IgD-negative memory B cell (primary cell): Measurements from ENCODE around the gene CUL4A. TPM values are rescaled to one million over a fixed set of nuclear protein-coding genes. Genes with fewer than 3 reads are reported as not detected.

ENCODE experiments used
- H3K27ac Mint-ChIP-seq, 3 donors: one replicate each; pipeline ENCODE4 v1.8.0; 2020 to 2022; ENCODE audit warnings: mild to moderate bottlenecking in 3 of 3, mixed read lengths in 3 of 3, moderate library complexity in 1 of 3
- H3K27me3 Mint-ChIP-seq: one replicate; pipeline ENCODE4 v1.8.0; 2021; ENCODE audit warnings: mixed read lengths
- H3K36me3 Mint-ChIP-seq: one replicate; pipeline ENCODE4 v1.8.0; 2020; ENCODE audit warnings: mild to moderate bottlenecking, mixed read lengths
- H3K4me1 Mint-ChIP-seq, 3 donors: one replicate each; pipeline ENCODE4 v1.8.0; 2020 to 2022; ENCODE audit warnings: mixed read lengths in 3 of 3, mild to moderate bottlenecking in 1 of 3
- H3K4me3 Mint-ChIP-seq, 4 donors: one replicate each; pipeline ENCODE4 v1.8.0; 2020 to 2022; ENCODE audit warnings: mild to moderate bottlenecking in 4 of 4, mixed read lengths in 4 of 4, moderate library complexity in 3 of 4
- H3K9me3 Mint-ChIP-seq, 3 donors: one replicate each; pipeline ENCODE4 v1.8.0; 2020 to 2021; ENCODE audit warnings: mixed read lengths in 3 of 3, mild to moderate bottlenecking in 1 of 3
- polyA plus RNA-seq: library from polyadenylated mRNA; unstranded; fragments of 300-500 nt; fragmentation: Illumina TruSeq; gene quantifications from one replicate; pipeline ENCODE4 v1.2.3, GENCODE V29; 2021

Gene CUL4A
- polyA plus RNA-seq, 1 donor from 2014 or later, result 42.6 TPM

DNA sequence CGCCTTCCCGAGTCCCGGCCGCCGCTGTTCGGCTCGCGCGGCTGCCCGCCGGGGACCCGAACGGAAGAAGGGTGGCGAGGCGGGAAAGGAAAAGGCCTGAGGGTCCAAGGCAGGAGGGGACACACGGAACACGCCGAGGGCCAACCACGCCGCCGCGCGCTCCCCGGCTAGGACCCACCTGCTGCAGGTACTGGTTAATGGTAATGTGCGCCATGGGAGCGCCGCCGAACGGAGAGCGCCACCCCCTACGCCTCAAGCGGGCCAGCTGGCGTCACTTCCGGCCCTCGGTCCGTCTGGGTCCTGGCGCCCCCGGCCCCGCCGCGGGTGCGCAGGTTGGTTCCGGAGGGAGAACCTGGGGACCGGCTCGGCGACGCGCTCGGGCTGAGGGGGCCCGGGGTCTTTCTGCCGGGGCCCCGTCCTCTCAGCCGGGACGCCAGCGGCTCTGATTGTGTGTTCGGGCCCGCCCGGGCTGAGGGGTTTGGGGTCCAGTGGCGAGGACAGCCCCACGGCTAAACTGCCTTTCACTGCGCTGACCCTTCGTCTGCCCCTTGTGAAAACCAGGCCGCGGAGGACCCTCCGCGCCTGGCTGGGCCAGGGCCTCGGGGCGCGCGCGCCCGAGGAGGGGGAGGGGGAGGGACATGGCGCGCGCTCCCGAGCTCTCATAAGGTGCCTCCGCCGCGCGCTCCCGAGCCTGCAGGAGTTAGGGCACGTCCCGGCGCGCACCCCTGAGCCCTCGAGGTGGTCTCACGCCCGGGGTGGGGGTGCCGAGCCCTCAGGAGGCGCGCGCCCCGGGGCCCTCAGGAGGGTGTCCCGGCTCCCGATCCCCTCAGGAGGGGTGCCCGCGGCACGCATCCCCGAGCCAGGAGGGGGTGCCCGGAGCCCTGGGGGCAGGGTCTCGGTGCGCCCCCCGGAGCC is 735 bp upstream of the CUL4A start, which contains the start of gene PCID2:
PCID2 (minus strand) TSS at position 249 of the 915 bp plus-strand sequence; CDS start at position 214, 35 bp downstream.
- Mint-ChIP-seq H3K4me3 (peak within 1 kb of the TSS; percentile 90 to 96 (median 92)), H3K9me3 (no peaks in the 10 kb centered on the region), H3K4me1 (peaks cover 41 to 56% (median 46%) of the 10 kb centered on the region in 3 donors), H3K36me3 (no peaks in the 10 kb centered on the region), H3K27ac (peak within 1 kb of the TSS; percentile 89 to 95 (median 90)), H3K27me3 (no peaks in the 10 kb centered on the region)

DNA sequence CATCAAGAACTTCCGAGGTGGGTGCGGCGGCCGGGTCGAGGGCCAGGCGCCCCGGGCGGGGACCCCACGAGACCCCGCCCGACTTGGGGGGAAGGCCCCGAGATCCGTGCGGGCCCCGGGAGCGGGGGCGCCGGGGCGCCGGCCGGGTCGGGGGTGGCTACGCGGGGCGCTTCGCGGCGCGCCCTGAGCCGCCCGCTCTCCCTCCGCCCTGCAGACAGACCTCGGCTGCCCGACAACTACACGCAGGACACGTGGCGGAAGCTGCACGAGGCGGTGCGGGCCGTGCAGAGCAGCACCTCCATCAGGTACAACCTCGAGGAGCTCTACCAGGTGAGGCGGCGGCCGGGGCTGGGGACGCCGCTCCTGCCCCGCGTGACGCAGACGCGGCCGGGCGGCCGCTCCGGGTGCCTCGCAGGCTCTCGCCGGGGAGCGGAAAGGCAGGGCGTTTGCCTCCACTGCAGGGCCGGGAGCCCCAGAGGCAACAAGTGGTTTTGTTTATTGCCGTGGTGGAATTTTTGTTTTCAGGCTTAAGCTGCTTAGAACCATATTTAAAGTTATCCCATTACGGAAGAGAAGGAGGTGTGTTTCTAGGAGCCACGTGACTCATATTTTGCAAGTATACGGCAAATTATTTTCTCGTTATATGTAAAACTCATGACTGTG is 477 bp downstream of the CUL4A start:
- no peaks in the 10 kb centered on the region for H3K9me3 Mint-ChIP-seq

DNA sequence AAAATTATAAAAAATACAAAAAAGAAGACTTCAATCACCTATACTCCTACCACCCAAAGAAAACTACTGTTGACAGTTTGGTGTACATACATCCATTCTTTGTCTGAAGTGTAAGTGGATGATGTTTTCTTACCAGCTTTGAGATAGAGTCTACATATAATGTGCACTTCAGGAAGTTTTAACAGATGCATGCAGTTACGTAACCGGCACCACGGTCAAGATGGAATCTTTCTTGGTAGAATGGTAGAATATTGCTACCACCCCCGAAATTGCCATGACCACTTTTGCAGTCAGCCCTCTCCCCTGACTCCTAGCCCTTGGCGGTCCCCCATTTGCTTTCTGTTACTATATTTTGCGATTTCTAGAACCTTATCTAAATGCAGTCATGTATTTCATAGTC is 1.4 kb downstream of the CUL4A start:
- Mint-ChIP-seq H3K4me3 (peak overlapping the region; percentile 43 to 90 (median 74)), H3K27ac (peak overlapping the region in 2 of 3 donors; percentile 53 to 92), H3K4me1 (peaks cover 42 to 47% (median 43%) of the 10 kb centered on the region in 3 donors), H3K9me3 (no peaks in the 10 kb centered on the region), H3K36me3 (no peaks in the 10 kb centered on the region), H3K27me3 (no peaks in the 10 kb centered on the region)

More for the DNA sequence above, 477 bp downstream of the CUL4A start:
- no peaks in the 10 kb centered on the region for H3K27me3 Mint-ChIP-seq
- H3K27ac Mint-ChIP-seq, result peak overlapping the region; percentile 59 to 92 (median 81)
- no peaks in the 10 kb centered on the region for H3K36me3 Mint-ChIP-seq
- H3K4me1 Mint-ChIP-seq, result peaks cover 46 to 56% (median 51%) of the 10 kb centered on the region in 3 donors
- peak overlapping the region; percentile 82 to 91 (median 88) for H3K4me3 Mint-ChIP-seq

DNA sequence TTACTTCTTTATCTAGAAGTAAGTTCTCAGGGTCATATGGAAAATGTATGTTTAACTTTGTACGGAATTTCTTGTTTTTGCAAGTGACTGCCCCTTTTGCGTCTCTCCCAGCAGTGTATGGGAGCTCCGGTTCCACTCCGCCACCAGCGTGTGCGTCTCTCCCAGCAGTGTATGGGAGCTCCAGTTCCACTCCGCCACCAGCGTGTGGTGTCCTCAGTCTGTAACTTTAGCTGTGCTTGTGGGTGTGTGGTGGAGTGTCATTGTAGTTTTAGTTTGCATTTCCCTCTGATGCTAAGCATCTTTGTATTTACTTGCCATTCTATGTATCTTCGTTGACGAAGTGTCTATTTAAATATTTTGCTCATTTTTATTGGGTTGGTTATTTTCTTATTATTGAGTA is 2.4 kb downstream of the CUL4A start:
- Mint-ChIP-seq H3K27ac (peak overlapping the region in 2 of 3 donors; percentile 61 to 71), H3K36me3 (no peaks in the 10 kb centered on the region), H3K4me3 (peak overlapping the region; percentile 21 to 86 (median 74)), H3K9me3 (no peaks in the 10 kb centered on the region), H3K4me1 (peaks cover 34 to 37% (median 35%) of the 10 kb centered on the region in 3 donors), H3K27me3 (no peaks in the 10 kb centered on the region)

DNA sequence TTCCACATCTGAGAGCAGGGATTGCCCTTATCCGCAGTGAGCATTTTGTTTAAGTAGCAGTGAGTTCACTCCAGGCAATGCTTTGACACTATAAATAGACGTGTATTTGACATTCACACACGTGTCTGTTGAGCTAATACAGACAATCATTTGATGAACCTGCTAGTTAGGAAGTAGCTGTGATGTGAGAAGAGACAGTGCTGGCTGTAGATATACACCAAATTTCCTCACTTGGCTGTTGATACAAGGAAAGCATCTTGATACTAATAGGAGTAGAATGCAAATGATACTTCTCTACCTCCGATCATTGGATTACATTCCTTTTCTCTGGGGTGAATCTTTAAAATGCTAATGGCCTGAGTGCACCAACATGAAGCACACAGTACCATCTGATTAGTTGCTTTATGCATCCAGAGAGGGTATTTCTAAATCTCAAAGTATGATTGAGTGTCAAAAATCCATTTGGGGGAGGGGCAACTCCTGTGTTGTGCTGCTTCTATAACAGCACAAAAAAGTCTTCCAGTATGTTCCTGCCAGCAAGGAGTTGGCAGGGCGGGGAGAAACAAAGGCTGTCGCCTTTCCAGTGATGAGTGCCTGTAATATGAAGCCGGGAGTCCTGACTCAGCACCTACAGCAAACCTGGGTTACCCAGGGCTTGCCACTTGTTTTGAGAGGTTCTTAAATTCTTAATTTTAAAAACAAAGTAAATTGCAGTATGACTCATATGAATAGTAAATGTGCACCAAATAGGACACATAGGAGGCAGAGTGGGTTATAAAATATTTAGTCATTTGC is 7.0 kb downstream of the CUL4A start:
- no peaks in the 10 kb centered on the region for H3K27me3 Mint-ChIP-seq
- H3K27ac Mint-ChIP-seq, result no peak overlapping the region
- no peaks in the 10 kb centered on the region for H3K36me3 Mint-ChIP-seq
- H3K9me3 Mint-ChIP-seq, result no peaks in the 10 kb centered on the region
- H3K4me3 Mint-ChIP-seq, result no peak overlapping the region
- peaks cover 13 to 19% (median 16%) of the 10 kb centered on the region in 3 donors for H3K4me1 Mint-ChIP-seq

DNA sequence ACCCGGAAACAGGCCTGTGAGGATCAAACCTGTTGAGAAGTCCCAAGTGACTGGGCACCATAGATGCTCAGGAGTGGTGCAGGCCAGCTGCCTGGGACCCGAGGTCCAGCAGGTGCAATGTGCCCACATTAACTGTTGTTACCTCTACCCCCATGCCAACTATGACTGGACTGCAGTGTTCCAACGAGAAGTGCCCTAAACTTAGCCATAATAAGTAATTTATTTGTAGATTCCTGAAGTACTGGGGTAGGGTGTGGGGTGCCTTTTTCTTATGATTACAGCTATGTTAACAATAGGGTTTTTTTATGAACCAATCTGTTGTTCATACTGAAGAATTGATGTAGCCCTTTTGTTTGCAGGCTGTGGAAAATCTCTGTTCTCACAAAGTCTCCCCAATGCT is 9.2 kb downstream of the CUL4A start:
- H3K4me1 Mint-ChIP-seq, result peaks cover 7 to 15% (median 11%) of the 10 kb centered on the region in 3 donors
- H3K27ac Mint-ChIP-seq, result no peak overlapping the region
- H3K27me3 Mint-ChIP-seq, result no peaks in the 10 kb centered on the region
- no peaks in the 10 kb centered on the region for H3K9me3 Mint-ChIP-seq
- no peak overlapping the region for H3K4me3 Mint-ChIP-seq
- peaks cover 5% of the 10 kb centered on the region for H3K36me3 Mint-ChIP-seq

DNA sequence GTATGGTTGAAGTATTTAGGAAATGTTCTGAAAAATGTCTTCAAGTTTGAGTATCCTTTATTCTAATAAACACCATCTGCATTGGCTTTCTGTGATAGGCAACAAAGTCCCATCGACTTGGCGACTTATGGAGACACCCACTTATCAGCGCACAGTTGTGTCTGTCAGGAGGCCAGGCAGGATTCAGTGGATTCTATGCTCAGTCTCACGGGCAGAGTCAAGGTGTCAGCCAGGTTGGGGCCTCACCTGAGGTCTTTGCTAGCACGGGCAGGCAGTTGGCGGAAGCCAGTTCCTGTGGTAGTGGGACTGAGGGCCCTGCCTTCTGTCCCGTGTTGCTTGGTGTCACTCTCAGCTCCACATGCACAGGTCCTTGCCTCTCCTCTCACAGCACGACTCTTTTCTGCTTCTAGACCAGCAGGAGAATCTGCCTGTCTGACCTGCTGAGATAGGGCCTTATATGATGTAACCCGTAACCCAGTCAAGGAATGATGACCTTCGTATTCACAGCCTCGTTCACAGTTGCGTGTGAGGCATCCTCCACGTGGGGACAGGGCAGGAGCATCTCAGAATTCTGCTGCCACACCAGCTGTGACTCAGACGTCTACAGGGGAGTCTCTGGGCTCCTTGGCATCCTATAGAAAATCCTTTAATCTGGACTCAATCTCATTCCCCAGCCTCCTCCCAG is 10.0 kb downstream of the CUL4A start:
- Mint-ChIP-seq H3K4me1 (peaks cover 5 to 9% (median 5%) of the 10 kb centered on the region in 3 donors), H3K36me3 (peaks cover 7% of the 10 kb centered on the region), H3K27ac (peak overlapping the region in 1 of 3 donors; percentile 23), H3K9me3 (no peaks in the 10 kb centered on the region), H3K4me3 (no peak overlapping the region), H3K27me3 (no peaks in the 10 kb centered on the region)

DNA sequence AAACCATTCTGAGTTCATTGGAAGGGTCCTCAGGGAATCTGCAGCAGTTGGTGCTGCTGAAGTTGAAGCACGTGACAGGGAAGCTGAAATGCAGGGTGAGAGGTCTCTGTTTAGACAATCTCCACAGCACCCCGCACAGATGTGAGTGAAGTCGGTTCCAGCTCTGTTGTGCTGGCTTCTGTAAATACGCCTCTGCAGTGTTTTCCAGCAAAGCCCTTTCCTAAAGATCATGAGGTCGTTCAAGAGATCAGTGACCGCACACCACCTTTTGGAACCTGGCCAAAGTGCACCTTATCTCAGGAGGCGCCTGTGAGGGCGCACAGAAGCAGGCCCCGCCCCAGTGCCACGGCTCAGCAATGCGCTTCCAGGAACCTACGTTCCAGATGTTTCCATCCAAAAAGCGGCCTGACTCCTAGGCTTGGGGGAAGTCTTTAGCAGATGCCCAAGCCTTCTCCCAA is 10.8 kb downstream of the CUL4A start:
- peaks cover 11% of the 10 kb centered on the region for H3K36me3 Mint-ChIP-seq
- peak overlapping the region in 1 of 4 donors; percentile 6 for H3K4me3 Mint-ChIP-seq
- H3K9me3 Mint-ChIP-seq, result no peaks in the 10 kb centered on the region
- H3K27me3 Mint-ChIP-seq, result no peaks in the 10 kb centered on the region
- H3K27ac Mint-ChIP-seq, result no peak overlapping the region
- peaks cover 5 to 9% (median 5%) of the 10 kb centered on the region in 3 donors for H3K4me1 Mint-ChIP-seq

DNA sequence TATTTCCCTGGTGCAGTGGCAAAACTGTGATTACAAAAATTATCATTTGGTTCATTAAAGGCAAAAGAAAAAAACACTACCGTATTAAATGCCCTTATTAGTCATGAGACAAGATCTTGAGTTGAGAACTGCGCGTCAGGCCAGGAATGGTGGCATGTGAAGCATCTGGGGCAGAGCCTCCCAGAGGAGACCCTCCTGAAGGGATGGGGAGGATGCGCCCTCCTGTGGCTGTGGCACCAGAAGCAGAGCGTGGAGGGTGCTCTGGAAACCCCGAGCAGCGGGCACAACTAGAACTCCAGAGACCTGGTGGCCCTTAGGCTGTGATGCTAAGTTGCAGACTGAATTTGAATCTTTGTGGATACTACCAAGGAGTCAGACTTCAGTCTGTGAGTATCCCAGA is 11.5 kb downstream of the CUL4A start:
- peak overlapping the region in 1 of 3 donors; percentile 19 for H3K27ac Mint-ChIP-seq
- peaks cover 11% of the 10 kb centered on the region for H3K36me3 Mint-ChIP-seq
- peaks cover 5 to 9% (median 5%) of the 10 kb centered on the region in 3 donors for H3K4me1 Mint-ChIP-seq
- H3K4me3 Mint-ChIP-seq, result no peak overlapping the region
- no peaks in the 10 kb centered on the region for H3K9me3 Mint-ChIP-seq
- H3K27me3 Mint-ChIP-seq, result no peaks in the 10 kb centered on the region

DNA sequence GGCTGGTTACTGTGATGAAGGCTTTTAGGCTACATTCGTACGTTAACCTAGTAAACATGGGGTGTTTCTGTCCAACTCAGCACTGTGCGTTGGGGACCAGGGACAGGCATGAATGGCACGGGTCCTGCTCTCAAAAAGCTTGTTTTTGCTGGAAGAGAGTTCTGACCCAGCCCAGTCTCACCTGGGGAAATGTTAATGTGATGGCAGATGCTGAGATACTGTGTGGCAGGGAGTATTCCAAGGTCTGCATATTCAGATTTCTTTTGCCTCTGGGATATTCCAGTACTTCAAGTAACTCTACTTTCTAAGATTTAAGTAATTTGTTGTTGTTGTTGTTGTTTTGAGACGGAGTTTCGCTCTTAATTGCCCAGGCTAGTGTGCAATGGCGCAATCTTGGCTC is 13.7 kb downstream of the CUL4A start:
- Mint-ChIP-seq H3K27me3 (no peaks in the 10 kb centered on the region), H3K4me3 (no peak overlapping the region), H3K4me1 (peaks cover 5 to 10% (median 7%) of the 10 kb centered on the region in 3 donors), H3K36me3 (peaks cover 11% of the 10 kb centered on the region), H3K27ac (peak overlapping the region in 2 of 3 donors; percentile 45 to 53), H3K9me3 (no peaks in the 10 kb centered on the region)

DNA sequence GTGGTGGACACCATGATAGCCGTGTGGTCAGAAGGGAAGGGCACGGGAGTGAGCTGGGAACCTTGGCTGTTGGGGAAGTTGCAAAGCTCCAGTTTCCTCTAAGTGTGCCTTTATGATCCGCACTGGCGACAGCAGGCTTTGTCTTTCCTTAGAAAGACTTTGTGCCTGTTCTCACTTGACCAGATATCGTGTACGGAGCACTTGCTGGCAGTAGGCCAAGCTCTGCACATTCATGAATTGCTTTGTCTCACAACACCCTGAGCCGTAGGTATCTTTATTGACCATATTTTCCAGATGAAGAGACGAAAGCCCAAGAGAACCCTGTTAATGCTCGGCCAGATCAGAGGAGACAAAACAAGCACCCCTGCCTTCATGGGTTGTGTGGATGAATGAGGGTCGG is 15.1 kb downstream of the CUL4A start:
- no peaks in the 10 kb centered on the region for H3K9me3 Mint-ChIP-seq
- H3K36me3 Mint-ChIP-seq, result peaks cover 14% of the 10 kb centered on the region
- no peak overlapping the region for H3K4me3 Mint-ChIP-seq
- H3K27me3 Mint-ChIP-seq, result no peaks in the 10 kb centered on the region
- peaks cover 5 to 8% (median 7%) of the 10 kb centered on the region in 3 donors for H3K4me1 Mint-ChIP-seq
- peak overlapping the region in 1 of 3 donors; percentile 84 for H3K27ac Mint-ChIP-seq

DNA sequence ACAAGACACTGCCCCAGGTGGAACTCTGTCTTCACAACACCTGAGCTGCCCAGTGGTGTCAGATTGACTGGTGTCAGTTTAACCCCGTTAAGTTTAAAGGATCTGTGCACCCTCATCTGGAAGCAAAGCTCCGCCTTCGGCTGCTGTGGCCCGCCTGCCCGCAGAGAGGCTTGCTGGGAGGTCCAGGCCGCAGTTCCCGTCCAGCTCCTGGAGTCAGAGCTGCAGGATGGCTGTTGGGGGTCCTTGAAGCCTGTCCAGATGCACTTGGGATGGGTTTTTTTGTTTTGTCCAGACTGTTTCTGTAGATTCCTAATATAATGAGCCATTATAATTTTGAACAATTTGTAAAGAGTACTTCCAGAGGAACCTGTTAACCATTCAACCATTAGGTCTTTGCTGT is 16.1 kb downstream of the CUL4A start:
- no peaks in the 10 kb centered on the region for H3K27me3 Mint-ChIP-seq
- H3K4me1 Mint-ChIP-seq, result peaks cover 5 to 8% (median 7%) of the 10 kb centered on the region in 3 donors
- H3K36me3 Mint-ChIP-seq, result peaks cover 15% of the 10 kb centered on the region
- H3K27ac Mint-ChIP-seq, result no peak overlapping the region
- H3K9me3 Mint-ChIP-seq, result no peaks in the 10 kb centered on the region
- H3K4me3 Mint-ChIP-seq, result no peak overlapping the region

DNA sequence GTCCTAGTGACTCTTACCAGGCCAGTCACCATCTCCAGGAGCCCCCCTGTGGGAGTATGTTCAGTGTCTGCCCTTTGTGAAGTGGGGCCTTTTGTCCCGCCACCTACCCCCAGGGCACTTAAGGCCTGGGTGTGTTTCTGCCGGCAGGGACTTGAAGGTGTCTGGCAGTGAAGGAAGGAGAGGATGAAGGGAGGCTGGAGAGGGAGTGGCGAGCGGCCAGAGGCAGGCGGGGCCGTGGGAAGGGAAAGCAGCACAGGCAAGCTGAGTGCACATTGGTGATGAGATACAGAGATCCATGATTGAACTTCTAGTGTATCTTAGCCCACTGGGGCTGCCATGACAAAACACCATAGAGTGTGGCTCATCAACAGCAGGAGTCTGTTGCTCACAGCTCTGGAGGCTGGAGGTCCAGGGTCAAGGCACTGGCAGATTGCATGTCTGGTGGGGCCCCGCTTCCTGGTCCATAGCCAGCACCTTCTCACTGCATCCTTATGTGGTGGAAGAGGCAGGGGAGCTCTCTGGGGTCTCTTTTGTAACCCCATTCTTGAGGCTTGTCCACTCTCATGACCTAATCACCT is 17.5 kb downstream of the CUL4A start:
- Mint-ChIP-seq H3K27me3 (no peaks in the 10 kb centered on the region), H3K9me3 (no peaks in the 10 kb centered on the region), H3K27ac (no peak overlapping the region), H3K4me3 (no peak overlapping the region), H3K36me3 (peaks cover 16% of the 10 kb centered on the region), H3K4me1 (peaks cover 4 to 8% (median 7%) of the 10 kb centered on the region in 3 donors)

DNA sequence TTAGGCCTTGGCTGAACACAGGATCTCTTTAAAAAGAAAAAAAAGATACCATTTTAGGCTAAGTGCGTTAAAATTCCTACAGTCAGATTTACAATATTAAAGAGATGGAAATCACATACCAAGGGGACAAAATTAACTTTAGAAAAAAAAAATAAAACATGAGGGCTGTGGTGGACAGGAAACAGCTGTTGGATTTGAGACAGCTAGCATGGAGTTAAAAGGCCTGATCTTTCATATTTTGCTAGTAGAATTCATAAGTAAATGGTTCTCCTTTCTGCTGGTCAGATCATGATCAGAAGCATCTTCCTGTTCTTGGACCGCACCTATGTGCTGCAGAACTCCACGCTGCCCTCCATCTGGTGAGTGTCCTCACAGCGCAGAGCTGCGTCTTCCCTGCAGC is 19.7 kb downstream of the CUL4A start:
- H3K27ac Mint-ChIP-seq, result peak overlapping the region in 1 of 3 donors; percentile 25
- H3K36me3 Mint-ChIP-seq, result peaks cover 11% of the 10 kb centered on the region
- no peaks in the 10 kb centered on the region for H3K9me3 Mint-ChIP-seq
- H3K27me3 Mint-ChIP-seq, result no peaks in the 10 kb centered on the region
- peaks cover 0 to 2% (median 2%) of the 10 kb centered on the region in 3 donors for H3K4me1 Mint-ChIP-seq
- no peak overlapping the region for H3K4me3 Mint-ChIP-seq
